BLaER1 (cell line): ENCODE results near the gene DPH2.
A peak's percentile ranks its signal among the peaks of the same experiment; 100 is the strongest.

Experiments
- H3K27ac ChIP-seq: shearing (Covaris generic); formaldehyde crosslinking; 2 replicates; pipeline ENCODE4 v1.8.1; 2022
- H3K27me3 ChIP-seq: shearing (Covaris generic); formaldehyde crosslinking; 2 replicates; pipeline ENCODE4 v1.8.1; 2022
- H3K36me3 ChIP-seq: shearing (Covaris generic); formaldehyde crosslinking; 2 replicates; pipeline ENCODE4 v1.8.1; 2022
- H3K4me1 ChIP-seq: shearing (Covaris generic); formaldehyde crosslinking; 2 replicates; pipeline ENCODE4 v1.8.1; 2022
- H3K4me2 ChIP-seq: shearing (Covaris generic); formaldehyde crosslinking; 2 replicates; pipeline ENCODE4 v1.8.1; 2022
- H3K4me3 ChIP-seq: shearing (Covaris generic); formaldehyde crosslinking; 2 replicates; pipeline ENCODE4 v1.8.1; 2022
- H3K9ac ChIP-seq: shearing (Covaris generic); formaldehyde crosslinking; 2 replicates; pipeline ENCODE4 v1.8.1; 2022
- H3K9me3 ChIP-seq: shearing (Covaris generic); formaldehyde crosslinking; 2 replicates; pipeline ENCODE4 v1.8.1; 2022
- H4K20me1 ChIP-seq: shearing (Covaris generic); formaldehyde crosslinking; 2 replicates; pipeline ENCODE4 v1.8.1; 2022
- Cebpa-rat ChIP-seq: shearing (Covaris generic); IDR thresholded peaks from 2 replicates; pipeline ENCODE4 v1.8.1; 2022

The DPH2 gene

GRCh38 chr1:43952731-43953346 is 17.0 kb upstream of the DPH2 start:
- peaks cover 47% of the 10 kb centered on the region for H3K36me3 ChIP-seq
- peak overlapping the region; percentile 10; the same call in 1 of the 2 replicates for H3K4me2 ChIP-seq
- no peak overlapping the region for H3K9ac ChIP-seq
- no peak overlapping the region for H3K4me3 ChIP-seq
- no peaks in the 10 kb centered on the region for H3K9me3 ChIP-seq
- TF ChIP-seq Cebpa-rat: no peak
- no peaks in the 10 kb centered on the region for H3K27me3 ChIP-seq
- H3K27ac ChIP-seq: no peak overlapping the region
- peaks cover 20% of the 10 kb centered on the region for H3K4me1 ChIP-seq
- H4K20me1 ChIP-seq: peaks cover 40% of the 10 kb centered on the region

- no peak overlapping the region for H3K4me3 ChIP-seq
- peak overlapping the region; percentile 10; the same call in 1 of the 2 replicates for H3K4me2 ChIP-seq
- no peak overlapping the region for H3K9ac ChIP-seq
These were observed 16.4 kb upstream of the DPH2 start for GRCh38 chr1:43953361-43953760.

GRCh38 chr1:43954036-43954435 is 15.8 kb upstream of the DPH2 start:
- H3K4me3 ChIP-seq: no peak overlapping the region
- no peaks in the 10 kb centered on the region for H3K27me3 ChIP-seq
- TF ChIP-seq Cebpa-rat: no peak
- H3K4me2 ChIP-seq: no peak overlapping the region
- H3K27ac ChIP-seq: no peak overlapping the region
- H3K9ac ChIP-seq: no peak overlapping the region
- peaks cover 55% of the 10 kb centered on the region for H3K36me3 ChIP-seq
- H4K20me1 ChIP-seq: peaks cover 28% of the 10 kb centered on the region
- H3K9me3 ChIP-seq: no peaks in the 10 kb centered on the region
- H3K4me1 ChIP-seq: peaks cover 9% of the 10 kb centered on the region

More at GRCh38 chr1:43953361-43953760, 16.4 kb upstream of the DPH2 start:
- H3K9me3 ChIP-seq: no peaks in the 10 kb centered on the region
- no peak for TF ChIP-seq Cebpa-rat
- peaks cover 15% of the 10 kb centered on the region for H3K4me1 ChIP-seq
- H3K27me3 ChIP-seq: no peaks in the 10 kb centered on the region
- H3K36me3 ChIP-seq: peaks cover 52% of the 10 kb centered on the region
- peaks cover 35% of the 10 kb centered on the region for H4K20me1 ChIP-seq
- no peak overlapping the region for H3K27ac ChIP-seq

- Histone ChIP-seq H3K9me3 (no peaks in the 10 kb centered on the region), H4K20me1 (peaks cover 26% of the 10 kb centered on the region), H3K4me1 (peaks cover 9% of the 10 kb centered on the region), H3K36me3 (peaks cover 55% of the 10 kb centered on the region), H3K4me3 (no peak overlapping the region), H3K27me3 (no peaks in the 10 kb centered on the region), H3K4me2 (no peak overlapping the region), H3K9ac (no peak overlapping the region), H3K27ac (no peak overlapping the region)
- TF ChIP-seq Cebpa-rat: no peak
These were observed 13.6 kb upstream of the DPH2 start for GRCh38 chr1:43956234-43956633.

- peaks cover 24% of the 10 kb centered on the region for H4K20me1 ChIP-seq
- H3K27me3 ChIP-seq: no peaks in the 10 kb centered on the region
- H3K4me3 ChIP-seq: no peak overlapping the region
- H3K9me3 ChIP-seq: no peaks in the 10 kb centered on the region
- no peak overlapping the region for H3K9ac ChIP-seq
- H3K27ac ChIP-seq: no peak overlapping the region
- peaks cover 66% of the 10 kb centered on the region for H3K36me3 ChIP-seq
- peaks cover 9% of the 10 kb centered on the region for H3K4me1 ChIP-seq
- no peak for TF ChIP-seq Cebpa-rat
- H3K4me2 ChIP-seq: no peak overlapping the region
These were observed 12.3 kb upstream of the DPH2 start for GRCh38 chr1:43957407-43958040.

GRCh38 chr1:43958351-43959255 is 11.2 kb upstream of the DPH2 start:
- Histone ChIP-seq H3K27me3 (no peaks in the 10 kb centered on the region), H3K4me3 (no peak overlapping the region), H3K9ac (no peak overlapping the region), H4K20me1 (peaks cover 13% of the 10 kb centered on the region), H3K4me1 (no peaks in the 10 kb centered on the region), H3K9me3 (no peaks in the 10 kb centered on the region), H3K4me2 (no peak overlapping the region), H3K36me3 (peaks cover 77% of the 10 kb centered on the region), H3K27ac (no peak overlapping the region)
- TF ChIP-seq Cebpa-rat: no peak

GRCh38 chr1:43960798-43961197 is 9.0 kb upstream of the DPH2 start:
- Histone ChIP-seq H3K4me1 (no peaks in the 10 kb centered on the region), H3K4me2 (no peak overlapping the region), H3K9me3 (no peaks in the 10 kb centered on the region), H3K4me3 (no peak overlapping the region), H3K27ac (no peak overlapping the region), H4K20me1 (peaks cover 4% of the 10 kb centered on the region; the same call in 1 of the 2 replicates), H3K36me3 (peaks cover 88% of the 10 kb centered on the region), H3K27me3 (no peaks in the 10 kb centered on the region), H3K9ac (no peak overlapping the region)
- TF ChIP-seq Cebpa-rat: no peak

- Histone ChIP-seq H3K9ac (no peak overlapping the region), H3K27ac (no peak overlapping the region), H3K4me2 (no peak overlapping the region), H4K20me1 (peaks cover 5% of the 10 kb centered on the region; the same call in 1 of the 2 replicates), H3K27me3 (no peaks in the 10 kb centered on the region), H3K4me1 (no peaks in the 10 kb centered on the region), H3K36me3 (peaks cover 88% of the 10 kb centered on the region), H3K4me3 (no peak overlapping the region), H3K9me3 (no peaks in the 10 kb centered on the region)
- no peak for TF ChIP-seq Cebpa-rat
These were observed 8.1 kb upstream of the DPH2 start for GRCh38 chr1:43961692-43962091.

GRCh38 chr1:43962324-43962723 is 7.5 kb upstream of the DPH2 start:
- Histone ChIP-seq H4K20me1 (peaks cover 5% of the 10 kb centered on the region; the same call in 1 of the 2 replicates), H3K36me3 (peaks cover 88% of the 10 kb centered on the region), H3K4me2 (no peak overlapping the region), H3K9me3 (no peaks in the 10 kb centered on the region), H3K4me3 (no peak overlapping the region), H3K27ac (no peak overlapping the region), H3K4me1 (no peaks in the 10 kb centered on the region), H3K27me3 (no peaks in the 10 kb centered on the region), H3K9ac (no peak overlapping the region)
- no peak for TF ChIP-seq Cebpa-rat
